ENCODE measurements around the gene ZNF134. TPM values are rescaled to one million over a fixed set of nuclear protein-coding genes. Genes with fewer than 3 reads are reported as not detected.

ZNF134 gene
- total and polyA plus RNA-seq, 2 experiments from 2014 or later: 14.6 to 79.6 TPM

DNA sequence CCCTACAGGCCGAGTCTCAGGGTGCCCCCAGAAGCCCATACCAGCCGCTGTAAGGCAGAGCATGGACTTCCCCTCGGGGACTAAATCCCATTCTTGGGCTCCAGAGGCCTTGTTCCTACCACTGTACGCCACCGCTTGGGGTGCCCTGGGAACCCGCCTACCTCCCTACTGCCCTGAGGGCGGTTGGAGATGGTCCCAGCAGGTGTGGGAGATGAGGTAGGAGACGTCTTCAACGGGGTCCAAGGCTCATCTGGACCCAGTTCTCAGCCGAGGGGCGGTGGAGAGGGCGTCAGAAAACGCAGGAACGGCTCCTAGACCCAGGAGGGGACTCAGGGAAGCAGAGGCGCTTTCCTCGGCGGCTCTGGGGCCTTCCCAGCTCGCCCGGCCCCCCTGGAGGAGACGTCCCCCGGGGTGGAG is 30.9 kb upstream of the ZNF134 start:
- H3K27me3 Mint-ChIP-seq (ENCODE audit: insufficient read depth, low read depth, poor library complexity): peaks cover 18% of the 10 kb centered on the region
- peaks cover 11% of the 10 kb centered on the region for H3K4me1 Mint-ChIP-seq
- Histone ChIP-seq H3K4me2 (peak overlapping the region; percentile 85), H2AFZ (peak overlapping the region; percentile 94), H3K27me3 (ENCODE audit: insufficient read depth) (no peaks in the 10 kb centered on the region), H3K4me1 (ENCODE audit: insufficient read depth) (peaks cover 11% of the 10 kb centered on the region), H3K9me2 (ENCODE audit: insufficient read depth) (peaks cover 18% of the 10 kb centered on the region), H3F3A (replicated peaks; ENCODE audit: low read depth) (no peaks in the 10 kb centered on the region), H4K20me1 (replicated peaks; ENCODE audit: insufficient read depth) (peaks cover 3% of the 10 kb centered on the region), H3K4me3 (peak overlapping the region; percentile 94), H3K27ac (ENCODE audit: low read depth) (peak overlapping the region; percentile 61; the same call in 1 of the 2 replicates), H3K79me2 (replicated peaks; ENCODE audit: insufficient read depth) (peaks cover 42% of the 10 kb centered on the region), H3K36me3 (ENCODE audit: insufficient read depth) (peaks cover 6% of the 10 kb centered on the region; the same call in 1 of the 2 replicates)
- peaks cover 56% of the 10 kb centered on the region for H3K36me3 Mint-ChIP-seq (ENCODE audit: low read depth)
- DNase-seq (ENCODE audit: low spot score) (no peak), ATAC-seq (peak; percentile 13)
- no peak for TF ChIP-seq CREB1 (CRISPR knock-in tag; IDR thresholded peaks at IDR 0.05; ENCODE audit: low read depth)
- TF ChIP-seq EZH2phosphoT487 (IDR thresholded peaks at IDR 0.05; ENCODE audit: unreplicated experiment): no peak
- no peak for TF ChIP-seq JUNB (IDR thresholded peaks at IDR 0.05; ENCODE audit: unreplicated experiment)
- TF ChIP-seq STAT1 (IDR thresholded peaks at IDR 0.05; ENCODE audit: unreplicated experiment): no peak
- peak; percentile 59; the same call in 1 of the 2 replicates for TF ChIP-seq POLR2AphosphoS5 (IDR thresholded peaks at IDR 0.05; ENCODE audit: low read depth)
- H3K4me3 Mint-ChIP-seq: peak overlapping the region; percentile 95
- no peak overlapping the region for H3K27ac Mint-ChIP-seq
- peaks cover 77% of the 10 kb centered on the region for H3K9me3 Mint-ChIP-seq

DNA sequence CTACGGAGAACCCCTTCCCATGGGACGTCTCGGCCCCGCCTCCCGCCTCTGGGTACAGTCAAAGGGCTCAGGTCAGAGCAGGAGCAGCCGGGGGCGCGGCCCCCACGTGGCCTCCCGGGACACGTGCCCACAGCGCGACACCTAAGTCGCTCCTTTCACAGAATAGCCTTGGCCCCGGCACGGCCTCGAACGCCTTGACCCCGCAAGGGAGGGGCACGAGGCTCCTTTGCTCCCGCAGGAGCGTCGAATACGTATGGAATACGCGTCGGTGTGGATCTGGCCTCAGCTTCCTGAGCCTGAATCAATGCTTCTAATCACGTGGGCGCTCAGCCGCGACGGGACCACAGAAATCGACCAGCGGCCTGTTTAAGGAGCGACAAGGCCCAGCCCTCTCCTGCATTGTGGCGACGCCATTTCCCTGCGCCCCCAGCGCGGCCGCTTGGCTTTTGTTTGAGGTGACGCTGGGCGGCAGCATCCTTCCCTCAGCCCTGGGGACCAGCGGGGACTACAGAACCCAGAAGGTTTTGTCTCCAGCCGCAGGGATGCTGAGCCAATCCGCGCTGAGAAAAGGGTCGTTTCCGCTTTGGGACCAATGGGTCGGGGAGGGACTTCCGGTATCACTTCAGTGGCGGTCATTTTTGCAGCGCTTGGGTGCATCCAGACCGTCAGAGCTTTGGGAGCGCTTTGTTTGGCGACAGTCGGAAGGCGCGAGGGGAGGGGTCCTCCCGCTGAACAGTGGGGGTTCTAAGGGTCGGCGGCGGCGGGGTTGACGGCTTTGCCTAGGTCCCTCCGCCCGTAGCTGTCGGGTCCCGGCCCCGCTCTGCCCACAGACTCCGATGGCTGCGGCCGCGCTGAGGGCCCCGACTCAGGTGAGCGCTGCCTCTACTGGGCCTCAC is 30.3 kb upstream of the ZNF134 start, which contains the start of gene ZIK1:
ZIK1 (plus strand) TSS at position 625 of the 896 bp plus-strand sequence; CDS start at position 837, 212 bp downstream.
- peak within 1 kb of the TSS; percentile 94 for H2AFZ ChIP-seq
- peak within 1 kb of the TSS; percentile 94 for H3K4me3 ChIP-seq
- H3K4me2 ChIP-seq: peak within 1 kb of the TSS; percentile 98
- H3K27me3 ChIP-seq (ENCODE audit: insufficient read depth): no peaks in the 10 kb centered on the region
- peaks cover 17% of the 10 kb centered on the region; the same call in 1 of the 2 replicates for H3K9me2 ChIP-seq (ENCODE audit: insufficient read depth)
- H3K36me3 ChIP-seq (ENCODE audit: insufficient read depth): peaks cover 12% of the 10 kb centered on the region; the same call in 1 of the 2 replicates
- H3K27ac ChIP-seq (ENCODE audit: low read depth): peak within 1 kb of the TSS; percentile 61; the same call in 1 of the 2 replicates
- Mint-ChIP-seq H3K4me3 (peak within 1 kb of the TSS; percentile 95), H3K27me3 (ENCODE audit: insufficient read depth, low read depth, poor library complexity) (peaks cover 18% of the 10 kb centered on the region), H3K36me3 (ENCODE audit: low read depth) (peaks cover 60% of the 10 kb centered on the region), H3K4me1 (peaks cover 10% of the 10 kb centered on the region), H3K9me3 (peaks cover 80% of the 10 kb centered on the region), H3K27ac (peak within 1 kb of the TSS; percentile 89)
- peaks cover 4% of the 10 kb centered on the region for H4K20me1 ChIP-seq (replicated peaks; ENCODE audit: insufficient read depth)
- peaks cover 43% of the 10 kb centered on the region for H3K79me2 ChIP-seq (replicated peaks; ENCODE audit: insufficient read depth)
- no peaks in the 10 kb centered on the region for H3F3A ChIP-seq (replicated peaks; ENCODE audit: low read depth)
- TF ChIP-seq, protein P1, sequence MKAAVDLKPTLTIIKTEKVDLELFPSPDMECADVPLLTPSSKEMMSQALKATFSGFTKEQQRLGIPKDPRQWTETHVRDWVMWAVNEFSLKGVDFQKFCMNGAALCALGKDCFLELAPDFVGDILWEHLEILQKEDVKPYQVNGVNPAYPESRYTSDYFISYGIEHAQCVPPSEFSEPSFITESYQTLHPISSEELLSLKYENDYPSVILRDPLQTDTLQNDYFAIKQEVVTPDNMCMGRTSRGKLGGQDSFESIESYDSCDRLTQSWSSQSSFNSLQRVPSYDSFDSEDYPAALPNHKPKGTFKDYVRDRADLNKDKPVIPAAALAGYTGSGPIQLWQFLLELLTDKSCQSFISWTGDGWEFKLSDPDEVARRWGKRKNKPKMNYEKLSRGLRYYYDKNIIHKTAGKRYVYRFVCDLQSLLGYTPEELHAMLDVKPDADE (IDR thresholded peaks at IDR 0.05): peak; percentile 90
- TF ChIP-seq CREB1 (CRISPR knock-in tag; IDR thresholded peaks at IDR 0.05; ENCODE audit: low read depth) (peak; percentile 93), POLR2AphosphoS5 (IDR thresholded peaks at IDR 0.05; ENCODE audit: low read depth) (peak; percentile 35; the same call in 1 of the 2 replicates), ZNF114 (CRISPR knock-in tag; IDR thresholded peaks at IDR 0.05) (no peak)
- TF ChIP-seq, protein P2, sequence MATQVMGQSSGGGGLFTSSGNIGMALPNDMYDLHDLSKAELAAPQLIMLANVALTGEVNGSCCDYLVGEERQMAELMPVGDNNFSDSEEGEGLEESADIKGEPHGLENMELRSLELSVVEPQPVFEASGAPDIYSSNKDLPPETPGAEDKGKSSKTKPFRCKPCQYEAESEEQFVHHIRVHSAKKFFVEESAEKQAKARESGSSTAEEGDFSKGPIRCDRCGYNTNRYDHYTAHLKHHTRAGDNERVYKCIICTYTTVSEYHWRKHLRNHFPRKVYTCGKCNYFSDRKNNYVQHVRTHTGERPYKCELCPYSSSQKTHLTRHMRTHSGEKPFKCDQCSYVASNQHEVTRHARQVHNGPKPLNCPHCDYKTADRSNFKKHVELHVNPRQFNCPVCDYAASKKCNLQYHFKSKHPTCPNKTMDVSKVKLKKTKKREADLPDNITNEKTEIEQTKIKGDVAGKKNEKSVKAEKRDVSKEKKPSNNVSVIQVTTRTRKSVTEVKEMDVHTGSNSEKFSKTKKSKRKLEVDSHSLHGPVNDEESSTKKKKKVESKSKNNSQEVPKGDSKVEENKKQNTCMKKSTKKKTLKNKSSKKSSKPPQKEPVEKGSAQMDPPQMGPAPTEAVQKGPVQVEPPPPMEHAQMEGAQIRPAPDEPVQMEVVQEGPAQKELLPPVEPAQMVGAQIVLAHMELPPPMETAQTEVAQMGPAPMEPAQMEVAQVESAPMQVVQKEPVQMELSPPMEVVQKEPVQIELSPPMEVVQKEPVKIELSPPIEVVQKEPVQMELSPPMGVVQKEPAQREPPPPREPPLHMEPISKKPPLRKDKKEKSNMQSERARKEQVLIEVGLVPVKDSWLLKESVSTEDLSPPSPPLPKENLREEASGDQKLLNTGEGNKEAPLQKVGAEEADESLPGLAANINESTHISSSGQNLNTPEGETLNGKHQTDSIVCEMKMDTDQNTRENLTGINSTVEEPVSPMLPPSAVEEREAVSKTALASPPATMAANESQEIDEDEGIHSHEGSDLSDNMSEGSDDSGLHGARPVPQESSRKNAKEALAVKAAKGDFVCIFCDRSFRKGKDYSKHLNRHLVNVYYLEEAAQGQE (IDR thresholded peaks at IDR 0.05; ENCODE audit: unreplicated experiment): no peak
- TF ChIP-seq, protein P3, sequence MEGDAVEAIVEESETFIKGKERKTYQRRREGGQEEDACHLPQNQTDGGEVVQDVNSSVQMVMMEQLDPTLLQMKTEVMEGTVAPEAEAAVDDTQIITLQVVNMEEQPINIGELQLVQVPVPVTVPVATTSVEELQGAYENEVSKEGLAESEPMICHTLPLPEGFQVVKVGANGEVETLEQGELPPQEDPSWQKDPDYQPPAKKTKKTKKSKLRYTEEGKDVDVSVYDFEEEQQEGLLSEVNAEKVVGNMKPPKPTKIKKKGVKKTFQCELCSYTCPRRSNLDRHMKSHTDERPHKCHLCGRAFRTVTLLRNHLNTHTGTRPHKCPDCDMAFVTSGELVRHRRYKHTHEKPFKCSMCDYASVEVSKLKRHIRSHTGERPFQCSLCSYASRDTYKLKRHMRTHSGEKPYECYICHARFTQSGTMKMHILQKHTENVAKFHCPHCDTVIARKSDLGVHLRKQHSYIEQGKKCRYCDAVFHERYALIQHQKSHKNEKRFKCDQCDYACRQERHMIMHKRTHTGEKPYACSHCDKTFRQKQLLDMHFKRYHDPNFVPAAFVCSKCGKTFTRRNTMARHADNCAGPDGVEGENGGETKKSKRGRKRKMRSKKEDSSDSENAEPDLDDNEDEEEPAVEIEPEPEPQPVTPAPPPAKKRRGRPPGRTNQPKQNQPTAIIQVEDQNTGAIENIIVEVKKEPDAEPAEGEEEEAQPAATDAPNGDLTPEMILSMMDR (conservative IDR thresholded peaks at IDR 0.05; ENCODE audit: low read depth in 2 of 2): peak in 1 of 2 experiments; percentile 26; a peak in 1 of 4 replicates
- peaks cover 11% of the 10 kb centered on the region for H3K4me1 ChIP-seq (ENCODE audit: insufficient read depth)
- ATAC-seq (peak; percentile 88), DNase-seq (ENCODE audit: low spot score) (peak; percentile 99)
